Measurements from ENCODE around the gene BOLL. TPM values are rescaled to one million over a fixed set of nuclear protein-coding genes. Genes with fewer than 3 reads are reported as not detected.

BOLL gene
- polyA plus RNA-seq, 1 experiment = not detected

GRCh38 chr2:197803033-197803444, 17.9 kb upstream of the BOLL start:
- TF ChIP-seq, protein P1, sequence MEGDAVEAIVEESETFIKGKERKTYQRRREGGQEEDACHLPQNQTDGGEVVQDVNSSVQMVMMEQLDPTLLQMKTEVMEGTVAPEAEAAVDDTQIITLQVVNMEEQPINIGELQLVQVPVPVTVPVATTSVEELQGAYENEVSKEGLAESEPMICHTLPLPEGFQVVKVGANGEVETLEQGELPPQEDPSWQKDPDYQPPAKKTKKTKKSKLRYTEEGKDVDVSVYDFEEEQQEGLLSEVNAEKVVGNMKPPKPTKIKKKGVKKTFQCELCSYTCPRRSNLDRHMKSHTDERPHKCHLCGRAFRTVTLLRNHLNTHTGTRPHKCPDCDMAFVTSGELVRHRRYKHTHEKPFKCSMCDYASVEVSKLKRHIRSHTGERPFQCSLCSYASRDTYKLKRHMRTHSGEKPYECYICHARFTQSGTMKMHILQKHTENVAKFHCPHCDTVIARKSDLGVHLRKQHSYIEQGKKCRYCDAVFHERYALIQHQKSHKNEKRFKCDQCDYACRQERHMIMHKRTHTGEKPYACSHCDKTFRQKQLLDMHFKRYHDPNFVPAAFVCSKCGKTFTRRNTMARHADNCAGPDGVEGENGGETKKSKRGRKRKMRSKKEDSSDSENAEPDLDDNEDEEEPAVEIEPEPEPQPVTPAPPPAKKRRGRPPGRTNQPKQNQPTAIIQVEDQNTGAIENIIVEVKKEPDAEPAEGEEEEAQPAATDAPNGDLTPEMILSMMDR (IDR thresholded peaks at IDR 0.05; ENCODE audit: low read depth, low read length) = peak; percentile 93
- CTCF ChIA-PET = interaction anchor here (1.3 to 1.8 kb wide), 3 partner anchors 10 to 324 kb away, joined by 3 to 22 read pairs (median 8); no protein-coding TSS in a partner anchor
- DNase-seq (ENCODE audit: low read depth, low spot score) = peak; percentile 18
- POLR2A ChIA-PET = no interaction called here
- Histone ChIP-seq H3K27ac (ENCODE audit: low read depth, low read length) (no peak overlapping the region), H3K4me3 (ENCODE audit: low read depth, low read length) (no peak overlapping the region), H3K27me3 (ENCODE audit: control insufficient read depth, insufficient read depth, low read length) (peaks cover 15% of the 10 kb centered on the region), H3K9me3 (ENCODE audit: control insufficient read depth, insufficient read depth, low read length) (no peaks in the 10 kb centered on the region; the same call in 1 of the 2 replicates)

- ChIA-PET CTCF (interaction anchor here (0.9 to 3.1 kb wide), 3 partner anchors 12 to 496 kb away, joined by 4 to 32 read pairs (median 17); no protein-coding TSS in a partner anchor), POLR2A (no interaction called here)
- peaks cover 13% of the 10 kb centered on the region for H3K27me3 ChIP-seq (ENCODE audit: control insufficient read depth, insufficient read depth, low read length)
- H3K9me3 ChIP-seq (ENCODE audit: control insufficient read depth, insufficient read depth, low read length) = no peaks in the 10 kb centered on the region; the same call in 1 of the 2 replicates
- TF ChIP-seq, protein P1 (IDR thresholded peaks at IDR 0.05; ENCODE audit: low read depth, low read length) = no peak
- H3K4me3 ChIP-seq (ENCODE audit: low read depth, low read length) = no peak overlapping the region
- DNase-seq (ENCODE audit: low read depth, low spot score) = no peak
- H3K27ac ChIP-seq (ENCODE audit: low read depth, low read length) = no peak overlapping the region
Measured at GRCh38 chr2:197801033-197801432, 15.9 kb upstream of the BOLL start.

GRCh38 chr2:197800091-197800490, 15.0 kb upstream of the BOLL start:
- TF ChIP-seq, protein P1 (IDR thresholded peaks at IDR 0.05; ENCODE audit: low read depth, low read length) = no peak
- H3K4me3 ChIP-seq (ENCODE audit: low read depth, low read length) = no peak overlapping the region
- POLR2A ChIA-PET = no interaction called here
- peaks cover 4% of the 10 kb centered on the region for H3K27me3 ChIP-seq (ENCODE audit: control insufficient read depth, insufficient read depth, low read length)
- DNase-seq (ENCODE audit: low read depth, low spot score) = no peak
- no peaks in the 10 kb centered on the region; the same call in 1 of the 2 replicates for H3K9me3 ChIP-seq (ENCODE audit: control insufficient read depth, insufficient read depth, low read length)
- CTCF ChIA-PET = interaction anchor here (0.9 to 3.1 kb wide), 4 partner anchors 13 to 515 kb away, joined by 4 to 32 read pairs (median 10); no protein-coding TSS in a partner anchor
- no peak overlapping the region for H3K27ac ChIP-seq (ENCODE audit: low read depth, low read length)

DNA sequence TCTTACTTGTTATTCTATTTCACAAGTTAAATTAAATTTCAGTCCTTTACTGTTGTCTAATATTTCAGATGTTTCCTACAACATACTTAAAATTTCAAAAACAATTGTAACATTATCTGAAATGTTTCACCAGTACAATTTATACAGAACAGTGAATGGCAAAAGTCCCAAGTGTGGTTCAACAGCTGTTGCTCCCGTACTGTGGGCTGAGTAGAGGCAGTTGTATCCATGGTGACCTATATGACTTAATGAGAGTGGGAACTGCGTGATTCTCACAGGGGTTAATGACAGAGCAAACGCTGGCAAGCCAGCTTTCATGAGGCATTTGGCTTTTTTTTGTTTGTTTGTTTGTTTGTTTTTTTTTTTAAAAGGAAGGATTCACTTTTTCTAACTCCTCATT, 13.9 kb upstream of the BOLL start:
- TF ChIP-seq, protein P1 (IDR thresholded peaks at IDR 0.05; ENCODE audit: low read depth, low read length) = no peak
- ChIA-PET CTCF (interaction anchor here (1.1 to 1.9 kb wide), 5 partner anchors 14 to 516 kb away, joined by 3 to 10 read pairs (median 4); no protein-coding TSS in a partner anchor), POLR2A (no interaction called here)
- peaks cover 8% of the 10 kb centered on the region for H3K27me3 ChIP-seq (ENCODE audit: control insufficient read depth, insufficient read depth, low read length)
- H3K4me3 ChIP-seq (ENCODE audit: low read depth, low read length) = no peak overlapping the region
- H3K9me3 ChIP-seq (ENCODE audit: control insufficient read depth, insufficient read depth, low read length) = no peaks in the 10 kb centered on the region
- no peak for DNase-seq (ENCODE audit: low read depth, low spot score)
- H3K27ac ChIP-seq (ENCODE audit: low read depth, low read length) = no peak overlapping the region

DNA sequence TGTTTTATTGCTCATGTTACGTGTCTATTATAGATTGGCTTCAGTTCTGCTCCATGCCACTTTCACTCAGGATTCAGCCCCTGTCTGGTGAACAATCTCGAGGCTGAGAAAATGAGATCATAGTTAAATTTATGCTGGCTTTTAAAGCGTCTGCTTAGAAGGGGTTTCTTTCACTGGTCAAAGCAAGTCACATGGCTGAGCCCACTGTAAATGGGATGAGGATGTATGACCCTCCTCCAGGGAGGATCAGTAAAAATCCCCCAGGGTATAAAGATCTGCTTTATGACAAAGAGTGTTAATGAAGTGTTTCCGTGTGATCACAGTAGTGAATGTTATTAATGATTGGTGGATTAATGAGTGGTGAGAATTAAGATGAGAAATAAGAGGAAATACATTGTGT, 13.1 kb upstream of the BOLL start:
- DNase-seq (ENCODE audit: low read depth, low spot score) = no peak
- no peak overlapping the region for H3K27ac ChIP-seq (ENCODE audit: low read depth, low read length)
- no peak overlapping the region for H3K4me3 ChIP-seq (ENCODE audit: low read depth, low read length)
- ChIA-PET POLR2A (no interaction called here), CTCF (interaction anchor here (1.2 to 1.5 kb wide), 3 partner anchors 15 to 329 kb away, joined by 3 to 10 read pairs (median 4); no protein-coding TSS in a partner anchor)
- TF ChIP-seq, protein P1 (IDR thresholded peaks at IDR 0.05; ENCODE audit: low read depth, low read length) = no peak
- no peaks in the 10 kb centered on the region for H3K9me3 ChIP-seq (ENCODE audit: control insufficient read depth, insufficient read depth, low read length)
- peaks cover 8% of the 10 kb centered on the region for H3K27me3 ChIP-seq (ENCODE audit: control insufficient read depth, insufficient read depth, low read length)
